HEK293 (cell line): Measurements from ENCODE around the gene PPP1R36.
"Not testable (repeated sequence)": the region's sequence is repeated elsewhere in the genome, so short reads cannot be mapped to it uniquely, and the experiment has no call there.

Experiments used
- CTCF ChIA-PET: fragments of 350-600 bp; formaldehyde crosslinking; extraction: SDS; loops from one replicate; lab custom pipeline; 2021; ENCODE audit warnings: antibody characterized with exemption; lab: Yijun Ruan, JAX
- POLR2A ChIA-PET: fragments of 300-600 bp; formaldehyde crosslinking; extraction: SDS; loops from one replicate; lab custom pipeline; 2020; ENCODE audit warnings: antibody characterized with exemption, inconsistent platforms; lab: Yijun Ruan, JAX
- H3K27ac ChIP-seq: fragments of 200-500 bp; sonication (Bioruptor generic); 2 replicates; pipeline ENCODE4 v1.5.1; 2014; ENCODE audit warnings: low read depth, low read length, control low read depth, inconsistent platforms; ENCODE audit errors: extremely low read depth
- H3K36me3 ChIP-seq, 2 experiments: fragments of 200-500 bp in 1 of 2; sonication (Bioruptor generic) in 1 of 2; 1 replicate in 1 of 2; 2 replicates in 1 of 2; pipeline ENCODE4 v1.5.1; 2014 to 2017; ENCODE audit warnings: inconsistent platforms in 2 of 2, low read length in 2 of 2; ENCODE audit not compliant: control insufficient read depth in 2 of 2, insufficient read depth in 1 of 2
- H3K4me1 ChIP-seq: fragments of 200-500 bp; sonication (Bioruptor generic); 2 replicates; pipeline ENCODE4 v1.5.1; 2014; ENCODE audit warnings: mild to moderate bottlenecking, low read length, inconsistent platforms; ENCODE audit not compliant: control insufficient read depth, insufficient read depth
- H3K4me3 ChIP-seq: 2 replicates; pipeline ENCODE4 v1.5.1; 2011; ENCODE audit warnings: low read depth, mild to moderate bottlenecking, control low read depth, low read length, moderate library complexity
- H3K9me3 ChIP-seq: fragments of 200-500 bp; sonication (Bioruptor generic); 2 replicates; pipeline ENCODE4 v1.5.1; 2014; ENCODE audit warnings: low read depth, low read length, inconsistent platforms; ENCODE audit not compliant: control insufficient read depth, insufficient read depth
- BCL11A ChIP-seq: fragments of 450-650 bp; formaldehyde crosslinking; IDR thresholded peaks from 2 replicates; pipeline ENCODE4 v1.5.1; 2016; ENCODE audit warnings: low read depth, missing biosample characterization, missing genetic modification characterization
- GLI2 ChIP-seq: fragments of 450-650 bp; formaldehyde crosslinking; IDR thresholded peaks from 2 replicates; pipeline ENCODE4; 2017; ENCODE audit warnings: missing biosample characterization, missing genetic modification characterization, low read depth, borderline replicate concordance
- HOXD13 ChIP-seq: sonication (generic); formaldehyde crosslinking; IDR thresholded peaks from 2 replicates; pipeline ENCODE4 v1.8.0; 2022; ENCODE audit warnings: missing genetic modification reagents, borderline replicate concordance
- KLF16 ChIP-seq: fragments of 450-650 bp; formaldehyde crosslinking; IDR thresholded peaks from 2 replicates; pipeline ENCODE4 v1.5.1; 2017; ENCODE audit warnings: missing biosample characterization, missing genetic modification characterization
- SCRT1 ChIP-seq: fragments of 450-650 bp; formaldehyde crosslinking; IDR thresholded peaks from 2 replicates; pipeline ENCODE4 v1.5.1; 2016; ENCODE audit warnings: missing biosample characterization, missing genetic modification characterization, borderline replicate concordance
- SCRT2 ChIP-seq: fragments of 450-650 bp; formaldehyde crosslinking; IDR thresholded peaks from 2 replicates; pipeline ENCODE4 v1.5.1; 2016; ENCODE audit warnings: missing biosample characterization, missing genetic modification characterization
- SP3 ChIP-seq: fragments of 450-650 bp; formaldehyde crosslinking; IDR thresholded peaks from 2 replicates; pipeline ENCODE4 v1.5.1; 2016; ENCODE audit warnings: missing biosample characterization, missing genetic modification characterization
- YY2 ChIP-seq: fragments of 450-650 bp; formaldehyde crosslinking; IDR thresholded peaks from 2 replicates; pipeline ENCODE4 v1.5.1; 2016; ENCODE audit warnings: missing biosample characterization, missing genetic modification characterization
- ZBTB7A ChIP-seq: fragments of 450-650 bp; formaldehyde crosslinking; IDR thresholded peaks from 2 replicates; pipeline ENCODE4 v1.5.1; 2016; ENCODE audit warnings: low read depth, missing biosample characterization, missing genetic modification characterization
- ZFP37 ChIP-seq: fragments of 450-650 bp; formaldehyde crosslinking; IDR thresholded peaks from 2 replicates; pipeline ENCODE4 v1.5.1; 2016; ENCODE audit warnings: missing biosample characterization, missing genetic modification characterization
- ZNF169 ChIP-seq: fragments of 450-650 bp; formaldehyde crosslinking; IDR thresholded peaks from 2 replicates; pipeline ENCODE4 v1.5.1; 2016; ENCODE audit warnings: missing biosample characterization, missing genetic modification characterization
- ZNF175 ChIP-seq: fragments of 450-650 bp; formaldehyde crosslinking; IDR thresholded peaks from 2 replicates; pipeline ENCODE4 v1.5.1; 2016; ENCODE audit warnings: missing biosample characterization, missing genetic modification characterization
- ZNF211 ChIP-seq: fragments of 450-650 bp; formaldehyde crosslinking; IDR thresholded peaks from 2 replicates; pipeline ENCODE4 v1.5.1; 2016; ENCODE audit warnings: low read depth, missing biosample characterization, missing genetic modification characterization
- ZNF350 ChIP-seq: fragments of 450-650 bp; formaldehyde crosslinking; IDR thresholded peaks from 2 replicates; pipeline ENCODE4 v1.5.0; 2017; ENCODE audit warnings: missing biosample characterization, mild to moderate bottlenecking, missing genetic modification characterization
- ZNF426 ChIP-seq: fragments of 450-650 bp; formaldehyde crosslinking; IDR thresholded peaks from 2 replicates; pipeline ENCODE4 v1.5.1; 2017; ENCODE audit warnings: missing biosample characterization, missing genetic modification characterization, mild to moderate bottlenecking, inconsistent platforms, moderate library complexity
- ZNF558 ChIP-seq: fragments of 450-650 bp; formaldehyde crosslinking; IDR thresholded peaks from 2 replicates; pipeline ENCODE4 v1.5.1; 2016; ENCODE audit warnings: missing biosample characterization, missing genetic modification characterization
- ZNF747 ChIP-seq: fragments of 450-650 bp; formaldehyde crosslinking; IDR thresholded peaks from 2 replicates; pipeline ENCODE4 v1.5.1; 2016; ENCODE audit warnings: missing biosample characterization, missing genetic modification characterization
- ZNF768 ChIP-seq: fragments of 450-650 bp; formaldehyde crosslinking; IDR thresholded peaks from 2 replicates; pipeline ENCODE4 v1.5.1; 2018; ENCODE audit warnings: missing biosample characterization, mild to moderate bottlenecking, missing genetic modification characterization
- TF ChIP-seq, protein P1 (sequence below): IDR thresholded peaks from 2 replicates; pipeline ENCODE4 v1.6.1; 2011; ENCODE audit warnings: mild to moderate bottlenecking, low read depth, low read length, borderline replicate concordance
- TF ChIP-seq, protein P2 (sequence below): fragments of 450-650 bp; formaldehyde crosslinking; IDR thresholded peaks from 2 replicates; pipeline ENCODE4 v1.5.1; 2016; ENCODE audit warnings: missing biosample characterization, missing genetic modification characterization
- TF ChIP-seq, protein P3 (sequence below): fragments of 450-650 bp; formaldehyde crosslinking; IDR thresholded peaks from 2 replicates; pipeline ENCODE4 v1.5.1; 2016; ENCODE audit warnings: missing biosample characterization, missing genetic modification characterization
- TF ChIP-seq, protein P4 (sequence below): fragments of 450-650 bp; formaldehyde crosslinking; IDR thresholded peaks from 2 replicates; pipeline ENCODE4 v1.5.1; 2016; ENCODE audit warnings: missing biosample characterization, missing genetic modification characterization

Gene PPP1R36

DNA sequence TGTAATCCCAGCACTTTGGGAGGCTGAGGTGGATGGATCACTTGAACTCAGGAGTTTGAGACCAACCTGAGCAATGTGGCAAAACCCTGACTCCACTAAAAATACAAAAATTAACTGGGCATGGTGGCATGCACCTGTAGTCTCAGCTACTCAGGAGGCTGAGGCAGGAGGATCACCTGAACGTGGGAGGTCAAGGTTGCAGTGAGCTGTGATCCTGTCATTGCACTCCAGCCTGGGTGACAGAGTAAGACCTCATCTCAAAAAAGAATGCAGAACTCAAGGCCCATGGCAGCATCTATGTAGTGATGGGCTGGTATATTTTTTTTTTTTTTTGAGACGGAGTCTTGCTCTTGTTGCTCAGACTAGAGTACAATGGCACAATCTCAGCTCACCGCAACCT is 81.5 kb downstream of the PPP1R36 start:
- POLR2A ChIA-PET: interaction anchor here (0.6 to 1.6 kb wide), 3 partner anchors 73 to 203 kb away, joined by 3 to 5 read pairs (median 3); partner anchors contain the start of genes HSPA2 and PLEKHG3
- H3K4me1 ChIP-seq, H3K36me3 ChIP-seq, H3K9me3 ChIP-seq, H3K4me3 ChIP-seq, H3K27ac ChIP-seq: not testable (repeated sequence)
- CTCF ChIA-PET: interaction anchor here (0.6 to 1.7 kb wide), 4 partner anchors 12 to 129 kb away, joined by 3 to 5 read pairs (median 3); partner anchors contain the start of gene HSPA2

DNA sequence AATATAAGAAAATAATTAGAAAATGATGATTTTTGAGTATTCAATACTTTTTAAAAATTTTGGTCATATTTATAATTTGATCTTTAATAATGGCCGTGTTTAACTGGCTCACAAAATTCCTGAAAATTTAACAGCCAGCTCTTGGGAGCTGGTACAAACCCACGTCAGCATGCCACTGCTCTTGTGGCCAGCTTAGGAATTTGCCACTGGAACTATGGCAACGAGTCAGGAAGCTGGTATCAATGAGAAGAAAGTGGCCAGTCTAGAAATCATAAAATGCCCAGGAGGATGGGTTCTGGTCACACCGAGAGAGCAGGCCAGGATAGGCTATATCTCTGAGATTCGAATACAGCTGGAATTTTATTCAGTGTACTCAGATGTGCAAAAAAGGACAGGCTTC is 82.3 kb downstream of the PPP1R36 start:
- no peak overlapping the region for H3K27ac ChIP-seq
- TF ChIP-seq YY2 (tag by site-specific recombination) (no peak), HOXD13 (CRISPR knock-in tag) (no peak), ZNF169 (tag by site-specific recombination) (no peak), ZNF768 (tag by site-specific recombination) (no peak), ZNF558 (tag by site-specific recombination) (no peak), KLF16 (no peak), SCRT1 (no peak), ZBTB7A (tag by site-specific recombination) (no peak), ZNF747 (no peak), ZFP37 (tag by site-specific recombination) (no peak), SP3 (tag by site-specific recombination) (no peak), BCL11A (tag by site-specific recombination) (no peak), ZNF426 (tag by site-specific recombination) (no peak), ZNF175 (tag by site-specific recombination) (no peak), ZNF211 (tag by site-specific recombination) (no peak), ZNF350 (tag by site-specific recombination) (no peak)
- TF ChIP-seq, protein P1, sequence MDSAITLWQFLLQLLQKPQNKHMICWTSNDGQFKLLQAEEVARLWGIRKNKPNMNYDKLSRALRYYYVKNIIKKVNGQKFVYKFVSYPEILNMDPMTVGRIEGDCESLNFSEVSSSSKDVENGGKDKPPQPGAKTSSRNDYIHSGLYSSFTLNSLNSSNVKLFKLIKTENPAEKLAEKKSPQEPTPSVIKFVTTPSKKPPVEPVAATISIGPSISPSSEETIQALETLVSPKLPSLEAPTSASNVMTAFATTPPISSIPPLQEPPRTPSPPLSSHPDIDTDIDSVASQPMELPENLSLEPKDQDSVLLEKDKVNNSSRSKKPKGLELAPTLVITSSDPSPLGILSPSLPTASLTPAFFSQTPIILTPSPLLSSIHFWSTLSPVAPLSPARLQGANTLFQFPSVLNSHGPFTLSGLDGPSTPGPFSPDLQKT: no peak
- TF ChIP-seq, protein P2, sequence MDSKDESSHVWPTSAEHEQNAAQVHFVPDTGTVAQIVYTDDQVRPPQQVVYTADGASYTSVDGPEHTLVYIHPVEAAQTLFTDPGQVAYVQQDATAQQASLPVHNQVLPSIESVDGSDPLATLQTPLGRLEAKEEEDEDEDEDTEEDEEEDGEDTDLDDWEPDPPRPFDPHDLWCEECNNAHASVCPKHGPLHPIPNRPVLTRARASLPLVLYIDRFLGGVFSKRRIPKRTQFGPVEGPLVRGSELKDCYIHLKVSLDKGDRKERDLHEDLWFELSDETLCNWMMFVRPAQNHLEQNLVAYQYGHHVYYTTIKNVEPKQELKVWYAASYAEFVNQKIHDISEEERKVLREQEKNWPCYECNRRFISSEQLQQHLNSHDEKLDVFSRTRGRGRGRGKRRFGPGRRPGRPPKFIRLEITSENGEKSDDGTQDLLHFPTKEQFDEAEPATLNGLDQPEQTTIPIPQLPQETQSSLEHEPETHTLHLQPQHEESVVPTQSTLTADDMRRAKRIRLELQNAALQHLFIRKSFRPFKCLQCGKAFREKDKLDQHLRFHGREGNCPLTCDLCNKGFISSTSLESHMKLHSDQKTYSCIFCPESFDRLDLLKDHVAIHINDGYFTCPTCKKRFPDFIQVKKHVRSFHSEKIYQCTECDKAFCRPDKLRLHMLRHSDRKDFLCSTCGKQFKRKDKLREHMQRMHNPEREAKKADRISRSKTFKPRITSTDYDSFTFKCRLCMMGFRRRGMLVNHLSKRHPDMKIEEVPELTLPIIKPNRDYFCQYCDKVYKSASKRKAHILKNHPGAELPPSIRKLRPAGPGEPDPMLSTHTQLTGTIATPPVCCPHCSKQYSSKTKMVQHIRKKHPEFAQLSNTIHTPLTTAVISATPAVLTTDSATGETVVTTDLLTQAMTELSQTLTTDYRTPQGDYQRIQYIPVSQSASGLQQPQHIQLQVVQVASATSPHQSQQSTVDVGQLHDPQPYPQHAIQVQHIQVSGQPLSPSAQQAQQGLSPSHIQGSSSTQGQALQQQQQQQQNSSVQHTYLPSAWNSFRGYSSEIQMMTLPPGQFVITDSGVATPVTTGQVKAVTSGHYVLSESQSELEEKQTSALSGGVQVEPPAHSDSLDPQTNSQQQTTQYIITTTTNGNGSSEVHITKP (tag by site-specific recombination): no peak
- TF ChIP-seq, all 188 proteins: peak for 0
- ChIA-PET CTCF (interaction anchor here (0.6 to 0.7 kb wide), 4 partner anchors 16 to 257 kb away, joined by 3 to 4 read pairs (median 3); no protein-coding TSS in a partner anchor), POLR2A (interaction anchor here (1.2 kb wide), 1 partner anchor 92 kb away, joined by 5 read pairs; the partner anchor contains the start of gene HSPA2)
- H3K4me3 ChIP-seq: no peak overlapping the region
- H3K36me3 ChIP-seq: no peaks in the 10 kb centered on the region
- H3K4me1 ChIP-seq: no peaks in the 10 kb centered on the region
- no peaks in the 10 kb centered on the region for H3K9me3 ChIP-seq

DNA sequence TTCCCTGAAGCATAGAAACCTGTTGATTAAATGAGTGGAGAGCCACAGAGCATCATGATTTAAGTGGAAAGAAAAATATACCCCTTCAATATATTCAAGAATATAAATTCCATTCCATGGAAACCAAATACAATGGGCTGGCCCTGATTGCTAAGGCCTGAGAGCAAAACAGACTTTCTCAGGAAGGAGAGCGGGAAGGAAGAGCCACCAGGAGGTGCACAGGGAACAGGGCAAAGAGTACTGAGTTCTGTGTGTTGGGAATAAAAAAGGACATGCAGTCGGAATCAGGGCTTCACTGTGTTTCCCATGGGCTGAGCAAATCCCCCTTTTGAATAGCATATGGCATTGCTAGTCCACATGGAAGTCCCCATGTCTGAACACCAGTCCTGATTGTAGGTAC is 84.8 kb downstream of the PPP1R36 start:
- no peaks in the 10 kb centered on the region for H3K36me3 ChIP-seq
- CTCF ChIA-PET: no interaction called here
- H3K4me3 ChIP-seq: no peak overlapping the region
- no peaks in the 10 kb centered on the region for H3K9me3 ChIP-seq
- POLR2A ChIA-PET: no interaction called here
- no peaks in the 10 kb centered on the region for H3K4me1 ChIP-seq
- TF ChIP-seq, protein P3, sequence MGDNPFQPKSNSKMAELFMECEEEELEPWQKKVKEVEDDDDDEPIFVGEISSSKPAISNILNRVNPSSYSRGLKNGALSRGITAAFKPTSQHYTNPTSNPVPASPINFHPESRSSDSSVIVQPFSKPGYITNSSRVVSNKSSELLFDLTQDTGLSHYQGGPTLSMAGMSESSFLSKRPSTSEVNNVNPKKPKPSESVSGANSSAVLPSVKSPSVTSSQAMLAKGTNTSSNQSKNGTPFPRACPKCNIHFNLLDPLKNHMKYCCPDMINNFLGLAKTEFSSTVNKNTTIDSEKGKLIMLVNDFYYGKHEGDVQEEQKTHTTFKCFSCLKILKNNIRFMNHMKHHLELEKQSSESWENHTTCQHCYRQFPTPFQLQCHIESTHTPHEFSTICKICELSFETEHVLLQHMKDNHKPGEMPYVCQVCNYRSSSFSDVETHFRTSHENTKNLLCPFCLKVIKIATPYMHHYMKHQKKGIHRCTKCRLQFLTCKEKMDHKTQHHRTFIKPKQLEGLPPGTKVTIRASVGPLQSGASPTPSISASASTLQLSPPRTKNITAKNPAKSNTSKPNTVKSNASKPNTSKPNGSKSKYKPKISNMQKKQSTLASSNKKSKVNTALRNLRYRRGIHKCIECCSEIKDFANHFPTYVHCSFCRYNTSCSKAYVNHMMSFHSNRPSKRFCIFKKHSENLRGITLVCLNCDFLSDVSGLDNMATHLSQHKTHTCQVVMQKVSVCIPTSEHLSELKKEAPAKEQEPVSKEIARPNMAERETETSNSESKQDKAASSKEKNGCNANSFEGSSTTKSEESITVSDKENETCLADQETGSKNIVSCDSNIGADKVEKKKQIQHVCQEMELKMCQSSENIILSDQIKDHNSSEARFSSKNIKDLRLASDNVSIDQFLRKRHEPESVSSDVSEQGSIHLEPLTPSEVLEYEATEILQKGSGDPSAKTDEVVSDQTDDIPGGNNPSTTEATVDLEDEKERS (tag by site-specific recombination): no peak
- TF ChIP-seq GLI2 (tag by site-specific recombination) (no peak), HOXD13 (CRISPR knock-in tag) (no peak), SCRT2 (tag by site-specific recombination) (0 out of 2 replicates have a peak, but pooled peaks have one; percentile 28)
- TF ChIP-seq, protein P4, sequence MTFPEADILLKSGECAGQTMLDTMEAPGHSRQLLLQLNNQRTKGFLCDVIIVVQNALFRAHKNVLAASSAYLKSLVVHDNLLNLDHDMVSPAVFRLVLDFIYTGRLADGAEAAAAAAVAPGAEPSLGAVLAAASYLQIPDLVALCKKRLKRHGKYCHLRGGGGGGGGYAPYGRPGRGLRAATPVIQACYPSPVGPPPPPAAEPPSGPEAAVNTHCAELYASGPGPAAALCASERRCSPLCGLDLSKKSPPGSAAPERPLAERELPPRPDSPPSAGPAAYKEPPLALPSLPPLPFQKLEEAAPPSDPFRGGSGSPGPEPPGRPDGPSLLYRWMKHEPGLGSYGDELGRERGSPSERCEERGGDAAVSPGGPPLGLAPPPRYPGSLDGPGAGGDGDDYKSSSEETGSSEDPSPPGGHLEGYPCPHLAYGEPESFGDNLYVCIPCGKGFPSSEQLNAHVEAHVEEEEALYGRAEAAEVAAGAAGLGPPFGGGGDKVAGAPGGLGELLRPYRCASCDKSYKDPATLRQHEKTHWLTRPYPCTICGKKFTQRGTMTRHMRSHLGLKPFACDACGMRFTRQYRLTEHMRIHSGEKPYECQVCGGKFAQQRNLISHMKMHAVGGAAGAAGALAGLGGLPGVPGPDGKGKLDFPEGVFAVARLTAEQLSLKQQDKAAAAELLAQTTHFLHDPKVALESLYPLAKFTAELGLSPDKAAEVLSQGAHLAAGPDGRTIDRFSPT (tag by site-specific recombination): no peak
- H3K27ac ChIP-seq: no peak overlapping the region
